ENCODE results near the gene SLC52A1.

DNA sequence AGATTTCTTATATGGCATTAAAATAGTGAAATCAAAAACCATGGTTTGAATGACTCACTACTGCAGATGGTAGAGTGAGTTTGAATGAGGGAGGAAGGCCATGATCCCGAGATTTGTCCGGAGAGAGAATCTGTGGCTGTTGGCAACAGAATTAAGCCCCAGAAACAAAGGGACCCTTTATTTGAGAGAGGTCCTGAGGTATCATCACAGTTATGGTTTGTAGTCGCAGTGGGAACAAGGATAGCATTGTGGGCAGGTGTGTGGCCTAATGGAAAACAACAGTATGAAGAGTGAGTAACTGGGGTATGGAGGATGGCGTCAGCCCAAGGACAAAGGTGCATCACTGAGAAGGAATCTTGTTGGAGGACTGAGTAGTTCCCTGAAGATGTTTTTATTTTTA is 34.5 kb upstream of the SLC52A1 start:
- TF ChIP-seq EZH2phosphoT487 (IDR thresholded peaks at IDR 0.05; ENCODE audit: low read length): no peak
- TF ChIP-seq, protein P1, sequence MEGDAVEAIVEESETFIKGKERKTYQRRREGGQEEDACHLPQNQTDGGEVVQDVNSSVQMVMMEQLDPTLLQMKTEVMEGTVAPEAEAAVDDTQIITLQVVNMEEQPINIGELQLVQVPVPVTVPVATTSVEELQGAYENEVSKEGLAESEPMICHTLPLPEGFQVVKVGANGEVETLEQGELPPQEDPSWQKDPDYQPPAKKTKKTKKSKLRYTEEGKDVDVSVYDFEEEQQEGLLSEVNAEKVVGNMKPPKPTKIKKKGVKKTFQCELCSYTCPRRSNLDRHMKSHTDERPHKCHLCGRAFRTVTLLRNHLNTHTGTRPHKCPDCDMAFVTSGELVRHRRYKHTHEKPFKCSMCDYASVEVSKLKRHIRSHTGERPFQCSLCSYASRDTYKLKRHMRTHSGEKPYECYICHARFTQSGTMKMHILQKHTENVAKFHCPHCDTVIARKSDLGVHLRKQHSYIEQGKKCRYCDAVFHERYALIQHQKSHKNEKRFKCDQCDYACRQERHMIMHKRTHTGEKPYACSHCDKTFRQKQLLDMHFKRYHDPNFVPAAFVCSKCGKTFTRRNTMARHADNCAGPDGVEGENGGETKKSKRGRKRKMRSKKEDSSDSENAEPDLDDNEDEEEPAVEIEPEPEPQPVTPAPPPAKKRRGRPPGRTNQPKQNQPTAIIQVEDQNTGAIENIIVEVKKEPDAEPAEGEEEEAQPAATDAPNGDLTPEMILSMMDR (IDR thresholded peaks at IDR 0.05; ENCODE audit: low read length): no peak
- TF ChIP-seq EZH2 (optimal IDR thresholded peaks at IDR 0.05; ENCODE audit: low read depth, low read length): no peak
